AG04450 (cell line): Measurements from ENCODE around the gene UVRAG. TPM values are rescaled to one million over a fixed set of nuclear protein-coding genes. Genes with fewer than 3 reads are reported as not detected.
"Not testable (repeated sequence)": the region's sequence is repeated elsewhere in the genome, so short reads cannot be mapped to it uniquely, and the experiment has no call there.

Experiments
- CTCF ChIA-PET: fragments of 300-600, 350-600 bp; formaldehyde crosslinking; extraction: SDS; loops from one replicate; lab custom pipeline; 2022; ENCODE audit warnings: antibody characterized with exemption, inconsistent platforms; lab: Charles Lee
- POLR2A ChIA-PET: fragments of 350-600 bp; formaldehyde crosslinking; extraction: SDS; loops from one replicate; lab custom pipeline; 2021; ENCODE audit warnings: antibody characterized with exemption, inconsistent platforms; lab: Yijun Ruan, JAX
- DNase-seq: peaks from one replicate; pipeline ENCODE4 v3.0.0-alpha.2; 2011; ENCODE audit warnings: low read depth, low spot score
- H3K27ac ChIP-seq: one replicate; pipeline ENCODE4 v1.5.1; 2012; ENCODE audit warnings: low read depth, low read length, control low read depth
- H3K27me3 ChIP-seq: one replicate; pipeline ENCODE4 v1.6.0; 2012; ENCODE audit warnings: low read length; ENCODE audit not compliant: control insufficient read depth, insufficient read depth
- H3K4me3 ChIP-seq: 2 replicates; pipeline ENCODE4 v1.5.1; 2011; ENCODE audit warnings: mild to moderate bottlenecking, low read depth, low read length, control low read depth
- H3K9me3 ChIP-seq: 2 replicates; pipeline ENCODE4 v1.5.1; 2012; ENCODE audit warnings: low read length; ENCODE audit not compliant: control insufficient read depth, insufficient read depth
- polyA plus RNA-seq: library from polyadenylated mRNA; depleted of rRNA; stranded (reverse); fragments of >200 nt; gene quantifications from 2 replicates; pipeline ENCODE4 v1.2.3, GENCODE V29; 2011
- TF ChIP-seq, protein P1 (sequence below): IDR thresholded peaks from 2 replicates; pipeline ENCODE4 v1.5.1; 2011; ENCODE audit warnings: low read depth, low read length, control low read depth, inconsistent platforms

The UVRAG gene
- polyA plus RNA-seq, 1 experiment: 11.6 TPM

DNA sequence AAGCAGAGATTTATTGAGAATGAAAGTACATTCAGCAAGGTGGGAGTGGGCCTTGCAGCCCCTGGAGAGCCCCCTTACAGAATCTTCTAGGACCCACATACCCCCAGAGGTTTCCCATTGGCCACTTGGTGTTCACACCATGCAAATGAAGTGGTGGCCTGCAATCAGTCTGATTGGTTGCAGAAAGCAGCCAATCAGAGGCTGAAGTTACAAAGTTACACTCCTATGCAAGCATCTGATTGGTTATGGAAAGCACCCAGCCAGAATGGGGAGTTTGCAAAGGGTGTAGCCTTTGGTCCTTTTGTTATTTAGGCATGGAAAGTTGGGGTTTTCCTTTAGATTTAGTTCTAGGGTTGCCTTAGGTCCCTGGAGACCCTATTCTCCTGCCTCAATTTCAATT lies 34.9 kb downstream of the UVRAG start:
- no peaks in the 10 kb centered on the region for H3K9me3 ChIP-seq
- H3K27me3 ChIP-seq: no peaks in the 10 kb centered on the region
- POLR2A ChIA-PET: no interaction called here
- no peak overlapping the region for H3K27ac ChIP-seq
- TF ChIP-seq, protein P1, sequence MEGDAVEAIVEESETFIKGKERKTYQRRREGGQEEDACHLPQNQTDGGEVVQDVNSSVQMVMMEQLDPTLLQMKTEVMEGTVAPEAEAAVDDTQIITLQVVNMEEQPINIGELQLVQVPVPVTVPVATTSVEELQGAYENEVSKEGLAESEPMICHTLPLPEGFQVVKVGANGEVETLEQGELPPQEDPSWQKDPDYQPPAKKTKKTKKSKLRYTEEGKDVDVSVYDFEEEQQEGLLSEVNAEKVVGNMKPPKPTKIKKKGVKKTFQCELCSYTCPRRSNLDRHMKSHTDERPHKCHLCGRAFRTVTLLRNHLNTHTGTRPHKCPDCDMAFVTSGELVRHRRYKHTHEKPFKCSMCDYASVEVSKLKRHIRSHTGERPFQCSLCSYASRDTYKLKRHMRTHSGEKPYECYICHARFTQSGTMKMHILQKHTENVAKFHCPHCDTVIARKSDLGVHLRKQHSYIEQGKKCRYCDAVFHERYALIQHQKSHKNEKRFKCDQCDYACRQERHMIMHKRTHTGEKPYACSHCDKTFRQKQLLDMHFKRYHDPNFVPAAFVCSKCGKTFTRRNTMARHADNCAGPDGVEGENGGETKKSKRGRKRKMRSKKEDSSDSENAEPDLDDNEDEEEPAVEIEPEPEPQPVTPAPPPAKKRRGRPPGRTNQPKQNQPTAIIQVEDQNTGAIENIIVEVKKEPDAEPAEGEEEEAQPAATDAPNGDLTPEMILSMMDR: no peak
- CTCF ChIA-PET: no interaction called here
- H3K4me3 ChIP-seq: no peak overlapping the region
- DNase-seq: no peak

DNA sequence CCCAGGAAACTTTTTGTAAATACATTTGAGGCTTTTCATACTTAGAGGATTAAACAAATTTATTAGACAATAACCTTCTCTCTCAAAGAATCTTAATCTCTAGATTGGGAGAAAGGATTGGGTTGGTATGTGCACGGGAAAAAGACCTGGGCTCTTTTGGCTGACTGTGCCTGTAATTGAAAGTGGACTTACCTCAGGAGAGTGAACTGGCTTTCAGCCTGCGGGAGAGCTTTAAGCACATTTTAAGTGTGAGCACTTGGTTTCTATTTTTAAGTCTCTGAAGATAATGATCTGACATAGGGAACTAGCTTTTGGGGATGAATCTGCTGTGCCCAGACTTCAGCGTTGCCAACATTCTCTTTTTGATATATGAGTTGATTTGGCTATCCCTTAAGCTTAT lies 35.8 kb downstream of the UVRAG start:
- CTCF ChIA-PET: no interaction called here
- H3K4me3 ChIP-seq: no peak overlapping the region
- H3K27ac ChIP-seq: no peak overlapping the region
- H3K27me3 ChIP-seq: no peaks in the 10 kb centered on the region
- TF ChIP-seq, protein P1: no peak
- H3K9me3 ChIP-seq: no peaks in the 10 kb centered on the region
- POLR2A ChIA-PET: no interaction called here
- DNase-seq: no peak

DNA sequence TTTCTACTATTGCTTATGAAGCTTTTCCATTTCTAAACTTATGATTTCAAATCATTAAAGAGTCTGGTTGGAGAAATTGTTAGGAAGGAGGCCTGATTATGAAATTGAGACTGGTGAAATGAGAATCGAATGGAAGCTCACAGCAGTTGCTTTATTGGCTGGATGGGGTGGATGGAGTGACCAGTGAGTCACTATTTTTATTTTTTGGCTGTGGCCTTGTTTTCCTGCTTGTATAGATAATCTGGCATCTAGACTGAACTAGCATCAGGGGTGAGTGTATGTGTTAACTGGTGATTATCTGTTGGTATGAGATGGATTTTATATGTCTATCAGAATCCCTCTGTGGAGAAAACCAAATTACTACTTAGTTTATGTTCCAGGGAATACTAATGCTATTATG lies 36.2 kb downstream of the UVRAG start:
- Histone ChIP-seq H3K4me3 (no peak overlapping the region), H3K27ac (no peak overlapping the region), H3K9me3 (no peaks in the 10 kb centered on the region), H3K27me3 (no peaks in the 10 kb centered on the region)
- DNase-seq: no peak
- ChIA-PET POLR2A (no interaction called here), CTCF (no interaction called here)
- TF ChIP-seq, protein P1: no peak

DNA sequence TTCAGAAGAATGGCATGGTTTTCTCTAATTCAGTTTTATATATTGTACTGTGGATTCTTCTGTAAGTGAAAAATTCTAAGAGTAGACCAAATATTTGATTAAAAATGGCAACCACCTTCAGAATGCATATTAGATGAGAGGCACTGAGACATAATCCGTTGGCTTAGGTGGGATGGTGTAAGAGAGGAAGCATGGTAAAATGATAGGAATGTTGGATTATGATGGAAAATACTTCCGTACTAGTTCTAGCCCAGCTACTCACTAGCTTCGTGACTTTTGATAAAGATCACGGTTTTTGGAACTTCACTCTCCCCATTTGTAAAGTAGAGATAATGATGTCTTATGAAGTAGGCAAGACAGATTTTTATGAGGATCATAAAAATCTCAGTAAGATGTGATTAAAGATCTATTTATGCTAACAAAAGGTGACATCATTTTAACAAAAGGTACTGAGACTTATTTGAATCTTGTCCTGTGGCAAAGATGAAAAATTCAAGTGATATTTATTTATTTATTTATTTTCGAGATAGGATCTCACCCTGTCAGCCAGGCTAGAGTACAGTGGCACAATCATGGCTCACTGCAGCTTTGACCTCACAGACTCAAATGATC lies 37.5 kb downstream of the UVRAG start:
- H3K27ac ChIP-seq: no peak overlapping the region
- DNase-seq: no peak
- H3K4me3 ChIP-seq: no peak overlapping the region
- H3K27me3 ChIP-seq: no peaks in the 10 kb centered on the region
- no peaks in the 10 kb centered on the region for H3K9me3 ChIP-seq
- TF ChIP-seq, protein P1: no peak
- ChIA-PET POLR2A (no interaction called here), CTCF (interaction anchor here (1.4 kb wide), 1 partner anchor 15 kb away, joined by 5 read pairs; no protein-coding TSS in a partner anchor)

DNA sequence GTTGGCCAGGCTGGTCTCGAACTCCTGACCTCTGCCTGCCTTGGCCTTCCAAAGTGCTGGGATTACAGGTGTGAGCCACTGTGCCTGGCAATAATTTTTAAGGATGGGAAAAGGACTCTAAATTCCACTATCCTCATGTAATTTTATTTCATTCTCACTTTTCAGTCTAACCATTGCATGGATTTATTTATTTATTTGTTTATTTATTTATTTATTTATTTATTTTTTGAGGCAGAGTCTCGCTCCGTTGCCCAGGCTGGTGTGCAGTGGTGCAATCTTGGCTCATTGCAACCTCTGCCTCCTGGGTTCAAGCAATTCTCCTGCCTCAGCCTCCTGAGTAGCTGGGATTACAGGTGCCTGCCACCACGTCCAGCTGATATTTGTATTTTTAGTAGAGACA lies 38.6 kb downstream of the UVRAG start:
- H3K27me3 ChIP-seq, DNase-seq, H3K9me3 ChIP-seq, POLR2A ChIA-PET, H3K4me3 ChIP-seq, H3K27ac ChIP-seq: not testable (repeated sequence)
- CTCF ChIA-PET: interaction anchor here (0.9 to 1.4 kb wide), 2 partner anchors 13 to 14 kb away, joined by 3 to 5 read pairs; no protein-coding TSS in a partner anchor
